RWPE2 (cell line): ENCODE data around the gene KRTAP4-5.
"Not testable (repeated sequence)": the region's sequence is repeated elsewhere in the genome, so short reads cannot be mapped to it uniquely, and the experiment has no call there.

Experiments used
- ATAC-seq: fragments of 200-7000 bp; cut with Tn5 transposase; 3 replicates; pipeline ENCODE4 v1.9.1; 2021; ENCODE audit warnings: low read depth
- DNase-seq: peaks from one replicate; pipeline ENCODE4 v3.0.0-alpha.2; 2020; ENCODE audit warnings: low spot score
- H3K27ac ChIP-seq: fragments of 450-650 bp; 2 replicates; pipeline ENCODE4 v1.5.1; 2017; ENCODE audit warnings: mild to moderate bottlenecking; ENCODE audit not compliant: poor library complexity, severe bottlenecking
- H3K27me3 ChIP-seq: fragments of 250-450 bp; sonication (Bioruptor Pico); 2 replicates; pipeline ENCODE4 v1.5.1; 2021; ENCODE audit warnings: mild to moderate bottlenecking, moderate library complexity; ENCODE audit not compliant: insufficient read depth, poor library complexity, severe bottlenecking
- H3K36me3 ChIP-seq: fragments of 250-450 bp; sonication (Bioruptor Pico); 2 replicates; pipeline ENCODE4 v1.5.1; 2020; ENCODE audit warnings: low read depth, mild to moderate bottlenecking, moderate library complexity
- H3K4me1 ChIP-seq: fragments of 250-450 bp; sonication (Bioruptor Pico); 2 replicates; pipeline ENCODE4 v1.5.1; 2021; ENCODE audit warnings: mild to moderate bottlenecking, moderate library complexity; ENCODE audit not compliant: insufficient read depth, poor library complexity, severe bottlenecking
- H3K4me3 ChIP-seq: fragments of 250-450 bp; sonication (Bioruptor Pico); 2 replicates; pipeline ENCODE4 v1.5.1; 2021; ENCODE audit warnings: mild to moderate bottlenecking, moderate library complexity; ENCODE audit not compliant: severe bottlenecking
- H3K9me3 ChIP-seq: fragments of 250-450 bp; sonication (Bioruptor Pico); 2 replicates; pipeline ENCODE4 v1.5.1; 2021; ENCODE audit warnings: mild to moderate bottlenecking, moderate library complexity; ENCODE audit not compliant: severe bottlenecking
- TF ChIP-seq, protein P1 (sequence below): fragments of 450-650 bp; IDR thresholded peaks from one replicate; pipeline ENCODE4 v1.5.1; 2017; ENCODE audit warnings: mild to moderate bottlenecking, moderate library complexity; ENCODE audit not compliant: poor library complexity, severe bottlenecking

The KRTAP4-5 gene

GRCh38 chr17:41121742-41122141, 27.9 kb downstream of the KRTAP4-5 start:
- DNase-seq = no peak
- H3K9me3 ChIP-seq = no peaks in the 10 kb centered on the region
- TF ChIP-seq, protein P1, sequence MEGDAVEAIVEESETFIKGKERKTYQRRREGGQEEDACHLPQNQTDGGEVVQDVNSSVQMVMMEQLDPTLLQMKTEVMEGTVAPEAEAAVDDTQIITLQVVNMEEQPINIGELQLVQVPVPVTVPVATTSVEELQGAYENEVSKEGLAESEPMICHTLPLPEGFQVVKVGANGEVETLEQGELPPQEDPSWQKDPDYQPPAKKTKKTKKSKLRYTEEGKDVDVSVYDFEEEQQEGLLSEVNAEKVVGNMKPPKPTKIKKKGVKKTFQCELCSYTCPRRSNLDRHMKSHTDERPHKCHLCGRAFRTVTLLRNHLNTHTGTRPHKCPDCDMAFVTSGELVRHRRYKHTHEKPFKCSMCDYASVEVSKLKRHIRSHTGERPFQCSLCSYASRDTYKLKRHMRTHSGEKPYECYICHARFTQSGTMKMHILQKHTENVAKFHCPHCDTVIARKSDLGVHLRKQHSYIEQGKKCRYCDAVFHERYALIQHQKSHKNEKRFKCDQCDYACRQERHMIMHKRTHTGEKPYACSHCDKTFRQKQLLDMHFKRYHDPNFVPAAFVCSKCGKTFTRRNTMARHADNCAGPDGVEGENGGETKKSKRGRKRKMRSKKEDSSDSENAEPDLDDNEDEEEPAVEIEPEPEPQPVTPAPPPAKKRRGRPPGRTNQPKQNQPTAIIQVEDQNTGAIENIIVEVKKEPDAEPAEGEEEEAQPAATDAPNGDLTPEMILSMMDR = no peak
- H3K4me3 ChIP-seq = no peak overlapping the region
- H3K27me3 ChIP-seq = no peaks in the 10 kb centered on the region
- ATAC-seq = no peak
- no peak overlapping the region for H3K27ac ChIP-seq
- H3K36me3 ChIP-seq = no peaks in the 10 kb centered on the region
- peaks cover 11% of the 10 kb centered on the region for H3K4me1 ChIP-seq

DNA sequence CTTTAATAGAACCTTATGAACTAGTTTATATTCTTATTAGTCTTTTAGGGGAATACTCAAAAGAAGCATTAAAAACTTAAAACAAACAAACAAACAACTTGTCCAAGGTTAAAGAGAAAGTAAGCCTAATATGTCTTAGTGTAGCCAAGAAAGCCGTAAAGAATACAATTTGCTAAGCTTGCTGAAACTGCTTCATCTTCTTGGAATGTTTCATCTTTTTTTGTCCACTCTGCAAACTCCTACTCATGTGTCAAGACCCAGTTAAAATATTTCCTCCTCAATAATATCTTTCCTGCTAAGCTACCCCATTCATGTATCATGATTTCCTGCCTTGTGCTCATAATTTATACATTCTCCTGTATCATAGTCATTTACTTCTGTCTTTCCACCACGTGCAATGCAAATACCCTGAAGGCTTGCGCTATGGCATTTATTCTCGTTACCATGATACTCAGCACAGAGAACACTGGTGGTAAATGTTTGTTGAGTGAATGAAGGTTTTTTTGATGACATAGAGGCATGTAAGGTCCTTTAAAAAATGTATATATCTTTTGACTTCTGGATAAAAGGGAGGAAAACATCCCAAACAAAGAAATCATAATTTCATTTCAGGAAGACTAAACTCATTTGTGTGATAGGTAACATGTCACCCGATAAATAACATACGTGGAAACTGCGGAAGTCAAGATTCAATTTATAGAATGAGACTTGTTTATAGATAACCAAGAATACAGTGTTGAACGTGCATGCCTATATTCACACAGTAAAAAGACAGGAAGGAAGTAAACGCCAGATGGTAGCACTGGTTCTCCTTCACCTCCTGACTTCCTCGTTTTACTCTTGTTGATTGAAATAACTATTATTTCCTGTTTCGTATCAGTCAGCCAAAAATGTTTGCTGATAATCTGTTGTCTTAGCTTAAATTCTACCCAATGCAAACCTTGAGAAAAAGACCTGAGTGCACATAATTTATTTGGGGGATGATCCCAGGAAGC, 29.6 kb downstream of the KRTAP4-5 start:
- DNase-seq, H3K27me3 ChIP-seq, H3K27ac ChIP-seq, H3K36me3 ChIP-seq, H3K4me3 ChIP-seq, H3K9me3 ChIP-seq: not testable (repeated sequence)
- H3K4me1 ChIP-seq = peaks cover 11% of the 10 kb centered on the region
- peak; percentile 76 for ATAC-seq

GRCh38 chr17:41118721-41119120, 30.9 kb downstream of the KRTAP4-5 start:
- ATAC-seq = peak; percentile 59; the same call in 1 of the 3 replicates
- Histone ChIP-seq H3K27me3 (no peaks in the 10 kb centered on the region), H3K4me1 (peaks cover 11% of the 10 kb centered on the region), H3K36me3 (no peaks in the 10 kb centered on the region), H3K27ac (no peak overlapping the region), H3K4me3 (no peak overlapping the region), H3K9me3 (no peaks in the 10 kb centered on the region)
- TF ChIP-seq, protein P1 = no peak
- DNase-seq = no peak

DNA sequence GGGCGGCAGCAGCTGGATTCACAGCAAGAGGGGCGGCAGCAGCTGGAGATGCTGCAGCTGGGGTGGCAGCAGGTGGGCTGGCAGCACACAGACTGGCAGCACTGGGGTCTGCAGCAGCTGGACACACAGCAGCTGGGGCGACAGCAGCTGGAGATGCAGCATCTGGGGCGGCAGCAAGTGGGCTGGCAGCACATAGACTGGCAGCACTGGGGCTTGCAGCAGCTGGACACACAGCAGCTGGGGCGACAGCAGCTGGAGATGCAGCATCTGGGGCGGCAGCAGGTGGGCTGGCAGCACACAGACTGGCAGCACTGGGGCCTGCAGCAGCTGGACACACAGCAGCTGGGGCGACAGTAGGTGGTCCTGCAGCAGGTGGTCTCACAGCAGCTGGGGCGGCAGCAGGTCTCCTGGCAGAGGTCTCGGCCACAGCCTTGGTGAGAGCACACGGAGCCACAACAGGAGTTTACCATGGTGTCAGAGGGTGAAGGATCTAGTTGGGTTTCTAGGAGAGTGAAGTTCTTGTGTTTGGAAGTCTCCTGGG, 31.7 kb downstream of the KRTAP4-5 start, which contains the start of gene KRTAP4-11:
Gene KRTAP4-11 (minus strand): TSS at position 528 of the 541 bp plus-strand sequence. CDS start 58 bp downstream, at position 470.
- not testable (repeated sequence) for H3K9me3 ChIP-seq, H3K36me3 ChIP-seq, H3K27me3 ChIP-seq, H3K4me3 ChIP-seq, H3K4me1 ChIP-seq, ATAC-seq, H3K27ac ChIP-seq, DNase-seq

- H3K27ac ChIP-seq = no peak overlapping the region
- H3K4me1 ChIP-seq = peaks cover 4% of the 10 kb centered on the region
- no peaks in the 10 kb centered on the region for H3K9me3 ChIP-seq
- no peak for ATAC-seq
- H3K27me3 ChIP-seq = no peaks in the 10 kb centered on the region
- H3K4me3 ChIP-seq = no peak overlapping the region
- TF ChIP-seq, protein P1 = no peak
- DNase-seq = no peak
- no peaks in the 10 kb centered on the region for H3K36me3 ChIP-seq
These were observed 33.3 kb downstream of the KRTAP4-5 start for GRCh38 chr17:41116297-41116696.
